DND-41 (cell line): ENCODE data around the gene MYOM3.

Experiments
- ATAC-seq: fragments of 200-7000 bp; cut with Tn5 transposase; 3 replicates; pipeline ENCODE4 v1.9.1; 2021; ENCODE audit warnings: low read depth; ENCODE audit not compliant: insufficient read depth
- DNase-seq: peaks from one replicate; pipeline ENCODE4 v3.0.0-alpha.2; 2020
- H2AFZ ChIP-seq: 2 replicates; pipeline ENCODE4 v1.6.0; 2012; ENCODE audit warnings: low read depth, low read length
- H3K27ac ChIP-seq: 2 replicates; pipeline ENCODE4 v1.5.1; 2012; ENCODE audit warnings: low read length, inconsistent platforms
- H3K27me3 ChIP-seq: fragments of 200-600 bp; sonication (generic); 2 replicates; pipeline ENCODE4 v1.6.0; 2012; ENCODE audit warnings: low read length, mild to moderate bottlenecking, inconsistent platforms; ENCODE audit not compliant: insufficient read depth, poor library complexity
- H3K36me3 ChIP-seq: 2 replicates; pipeline ENCODE4 v1.5.1; 2012; ENCODE audit warnings: low read length, inconsistent platforms; ENCODE audit not compliant: insufficient read depth
- H3K4me1 ChIP-seq: 2 replicates; pipeline ENCODE4 v1.5.1; 2012; ENCODE audit warnings: mild to moderate bottlenecking, low read length; ENCODE audit not compliant: insufficient read depth
- H3K4me2 ChIP-seq: 2 replicates; pipeline ENCODE4 v1.6.0; 2012; ENCODE audit warnings: mild to moderate bottlenecking, moderate library complexity, low read length, inconsistent platforms; ENCODE audit not compliant: insufficient read depth
- H3K4me3 ChIP-seq, 2 experiments: fragments of 200-600 bp in 1 of 2; shearing (Covaris generic) in 1 of 2; 2 replicates each; pipeline ENCODE4 v1.5.1; 2012 to 2016; ENCODE audit warnings: inconsistent platforms in 2 of 2, low read length in 2 of 2, mild to moderate bottlenecking in 2 of 2, low read depth in 1 of 2, moderate library complexity in 1 of 2
- H3K79me2 ChIP-seq: 2 replicates; pipeline ENCODE4 v1.6.0; 2012; ENCODE audit warnings: low read length, inconsistent platforms; ENCODE audit not compliant: insufficient read depth
- H3K9ac ChIP-seq: 2 replicates; pipeline ENCODE4 v1.6.0; 2012; ENCODE audit warnings: low read depth, mild to moderate bottlenecking, inconsistent platforms, low read length, moderate library complexity
- H3K9me3 ChIP-seq: 2 replicates; pipeline ENCODE4 v1.5.1; 2012; ENCODE audit warnings: low read length, moderate library complexity, mild to moderate bottlenecking, inconsistent platforms; ENCODE audit not compliant: insufficient read depth, severe bottlenecking
- H4K20me1 ChIP-seq: 2 replicates; pipeline ENCODE4 v1.6.0; 2012; ENCODE audit warnings: low read length; ENCODE audit not compliant: insufficient read depth
- EZH2 ChIP-seq: IDR thresholded peaks from 3 replicates; pipeline ENCODE4 v1.6.1; 2012; ENCODE audit warnings: borderline replicate concordance, low read depth, mild to moderate bottlenecking, moderate library complexity, low read length, inconsistent platforms; ENCODE audit not compliant: severe bottlenecking
- TF ChIP-seq, protein P1 (sequence below): IDR thresholded peaks from 2 replicates; pipeline ENCODE4 v1.5.1; 2012; ENCODE audit warnings: borderline replicate concordance, low read length, moderate library complexity, mild to moderate bottlenecking; ENCODE audit not compliant: poor library complexity, severe bottlenecking; ENCODE audit errors: extremely low read depth

MYOM3 gene

GRCh38 chr1:24103408-24103807 lies 8.5 kb downstream of the MYOM3 start:
- Histone ChIP-seq H3K4me2 (no peak overlapping the region), H3K4me3 (no peak overlapping the region), H4K20me1 (no peaks in the 10 kb centered on the region), H2AFZ (no peak overlapping the region), H3K27ac (no peak overlapping the region), H3K9me3 (no peaks in the 10 kb centered on the region), H3K4me1 (no peaks in the 10 kb centered on the region), H3K36me3 (no peaks in the 10 kb centered on the region), H3K27me3 (peaks cover 4% of the 10 kb centered on the region), H3K9ac (no peak overlapping the region), H3K79me2 (no peaks in the 10 kb centered on the region)
- TF ChIP-seq, protein P1, sequence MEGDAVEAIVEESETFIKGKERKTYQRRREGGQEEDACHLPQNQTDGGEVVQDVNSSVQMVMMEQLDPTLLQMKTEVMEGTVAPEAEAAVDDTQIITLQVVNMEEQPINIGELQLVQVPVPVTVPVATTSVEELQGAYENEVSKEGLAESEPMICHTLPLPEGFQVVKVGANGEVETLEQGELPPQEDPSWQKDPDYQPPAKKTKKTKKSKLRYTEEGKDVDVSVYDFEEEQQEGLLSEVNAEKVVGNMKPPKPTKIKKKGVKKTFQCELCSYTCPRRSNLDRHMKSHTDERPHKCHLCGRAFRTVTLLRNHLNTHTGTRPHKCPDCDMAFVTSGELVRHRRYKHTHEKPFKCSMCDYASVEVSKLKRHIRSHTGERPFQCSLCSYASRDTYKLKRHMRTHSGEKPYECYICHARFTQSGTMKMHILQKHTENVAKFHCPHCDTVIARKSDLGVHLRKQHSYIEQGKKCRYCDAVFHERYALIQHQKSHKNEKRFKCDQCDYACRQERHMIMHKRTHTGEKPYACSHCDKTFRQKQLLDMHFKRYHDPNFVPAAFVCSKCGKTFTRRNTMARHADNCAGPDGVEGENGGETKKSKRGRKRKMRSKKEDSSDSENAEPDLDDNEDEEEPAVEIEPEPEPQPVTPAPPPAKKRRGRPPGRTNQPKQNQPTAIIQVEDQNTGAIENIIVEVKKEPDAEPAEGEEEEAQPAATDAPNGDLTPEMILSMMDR = no peak
- TF ChIP-seq EZH2 = no peak
- ATAC-seq = no peak
- no peak for DNase-seq

DNA sequence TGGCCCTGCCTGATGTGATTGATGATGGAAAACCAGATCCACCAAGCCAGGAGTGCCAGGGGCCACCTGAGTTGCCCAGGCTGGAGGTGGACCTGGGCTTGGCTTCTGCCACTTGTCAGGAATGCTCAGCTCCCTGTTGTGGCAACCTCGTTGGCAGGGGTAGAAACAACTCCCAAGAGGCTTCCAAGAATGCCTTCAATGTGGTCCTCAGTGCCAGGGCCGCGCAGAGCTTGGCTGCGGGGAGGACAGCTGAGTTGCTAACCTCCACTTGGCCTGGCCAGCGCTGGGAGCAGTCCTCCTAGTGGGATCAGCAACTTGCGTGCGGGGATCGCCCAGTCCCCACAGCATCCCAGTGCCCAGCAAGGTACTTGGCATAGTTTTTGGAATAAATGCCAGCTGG lies 9.0 kb downstream of the MYOM3 start:
- H3K4me1 ChIP-seq = no peaks in the 10 kb centered on the region
- no peak overlapping the region for H3K4me2 ChIP-seq
- H4K20me1 ChIP-seq = no peaks in the 10 kb centered on the region
- H3K27ac ChIP-seq = no peak overlapping the region
- H3K9ac ChIP-seq = no peak overlapping the region
- H3K4me3 ChIP-seq = no peak overlapping the region
- DNase-seq = no peak
- no peaks in the 10 kb centered on the region for H3K36me3 ChIP-seq
- ATAC-seq = no peak
- no peaks in the 10 kb centered on the region for H3K9me3 ChIP-seq
- H2AFZ ChIP-seq = no peak overlapping the region
- H3K79me2 ChIP-seq = no peaks in the 10 kb centered on the region
- peaks cover 4% of the 10 kb centered on the region for H3K27me3 ChIP-seq
- TF ChIP-seq, protein P1 = no peak
- no peak for TF ChIP-seq EZH2

GRCh38 chr1:24101796-24102586 lies 9.9 kb downstream of the MYOM3 start:
- H3K9ac ChIP-seq = no peak overlapping the region
- no peak overlapping the region for H3K4me3 ChIP-seq
- TF ChIP-seq EZH2 = no peak
- TF ChIP-seq, protein P1 = no peak
- H3K36me3 ChIP-seq = no peaks in the 10 kb centered on the region
- no peaks in the 10 kb centered on the region for H3K4me1 ChIP-seq
- no peak overlapping the region for H3K27ac ChIP-seq
- H2AFZ ChIP-seq = no peak overlapping the region
- no peak for DNase-seq
- H3K79me2 ChIP-seq = no peaks in the 10 kb centered on the region
- H3K27me3 ChIP-seq = peaks cover 4% of the 10 kb centered on the region
- H3K4me2 ChIP-seq = no peak overlapping the region
- H4K20me1 ChIP-seq = 0 out of 2 replicates have a peak, but pooled peaks cover 5% of the 10 kb centered on the region
- ATAC-seq = no peak
- no peaks in the 10 kb centered on the region for H3K9me3 ChIP-seq
